ENCODE data around the gene KRT33B.

Gene KRT33B

GRCh38 chr17:41322903-41323895 is 46.4 kb downstream of the KRT33B start:
- no peak for DNase-seq (ENCODE audit: low spot score)

- peak; percentile 67 for DNase-seq (ENCODE audit: low spot score)
Observed at GRCh38 chr17:41322094-41322902, 47.3 kb downstream of the KRT33B start.

GRCh38 chr17:41318231-41318630 is 51.4 kb downstream of the KRT33B start:
- no peak for DNase-seq (ENCODE audit: low spot score)

GRCh38 chr17:41315814-41316445 is 53.7 kb downstream of the KRT33B start:
- no peak for DNase-seq (ENCODE audit: low spot score)

- no peak for DNase-seq (ENCODE audit: low spot score)
Observed at GRCh38 chr17:41315204-41315794, 54.3 kb downstream of the KRT33B start, which contains the start of gene KRTAP17-1. KRTAP17-1 (minus strand) TSS chr17:41315710; CDS start chr17:41315650, 60 bp downstream.

All from SW480 (cell line).